Measurements from ENCODE around the gene RTTN.
A peak's percentile ranks its signal among the peaks of the same experiment; 100 is the strongest.
"Not testable (repeated sequence)": the region's sequence is repeated elsewhere in the genome, so short reads cannot be mapped to it uniquely, and the experiment has no call there.

The RTTN gene

DNA sequence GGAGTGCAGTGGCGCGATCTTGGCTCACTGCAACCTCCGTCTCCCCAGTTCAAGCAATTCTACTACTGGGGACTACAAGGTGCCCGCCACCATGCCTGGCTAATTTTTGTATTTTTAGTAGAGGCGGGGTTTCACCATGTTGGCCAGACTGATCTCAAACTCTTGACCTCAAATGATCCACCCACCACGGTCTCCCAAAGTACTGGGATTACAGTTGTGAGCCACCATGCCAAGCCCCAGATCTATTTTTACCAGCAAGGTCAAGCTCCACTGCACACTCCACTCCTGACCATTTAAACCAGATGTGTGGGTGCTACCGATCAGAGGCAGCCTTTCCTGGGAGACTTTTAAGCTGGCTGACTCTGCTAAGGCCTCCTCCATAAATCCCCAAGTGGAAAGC, 190.4 kb downstream of the RTTN start:
- DNase-seq: no peak
- in situ Hi-C loops (cut with MboI; ENCODE audit: low pct_unique_long_range_greater_than_20kb, low sequenced_read_pairs): no loop called here

DNA sequence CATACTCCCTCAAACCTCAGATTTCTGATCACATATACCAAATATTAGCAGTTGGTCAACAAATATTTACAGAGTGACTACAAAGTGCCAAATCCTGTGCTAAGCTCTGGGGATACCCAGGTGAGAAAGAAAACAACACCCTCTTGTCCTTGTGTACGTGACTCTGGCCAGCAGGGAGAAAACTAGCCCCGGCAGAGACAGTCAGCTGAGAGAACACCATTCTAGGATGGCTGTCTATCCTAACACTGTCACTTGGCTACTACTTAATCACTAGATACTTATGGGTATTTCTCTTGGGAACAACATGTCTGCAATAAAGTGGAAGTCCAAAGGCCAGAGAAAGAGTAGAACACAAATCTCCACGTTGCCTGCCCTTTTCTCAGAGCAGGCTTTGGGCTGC, 199.9 kb downstream of the RTTN start:
- no peak for DNase-seq
- in situ Hi-C loops (cut with MboI; ENCODE audit: low pct_unique_long_range_greater_than_20kb, low sequenced_read_pairs): no loop called here

DNA sequence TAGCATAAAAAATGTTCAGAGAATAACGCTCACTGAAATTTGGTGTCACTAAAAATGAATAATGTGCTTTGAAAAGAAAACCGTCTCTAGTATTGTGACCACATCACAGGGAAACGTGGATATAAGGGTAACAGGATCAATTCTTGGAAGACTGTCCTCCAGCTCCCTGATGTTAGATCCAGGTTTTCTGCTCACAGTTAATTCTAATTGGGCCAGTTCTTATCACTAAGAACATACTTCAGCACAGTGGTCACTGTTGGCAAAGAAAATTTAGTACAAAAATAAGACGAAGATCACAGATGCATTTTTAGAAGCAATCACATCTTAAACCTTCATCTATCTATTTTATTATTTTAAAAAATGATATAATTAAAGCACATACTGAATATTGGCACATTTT, 200.8 kb downstream of the RTTN start:
- in situ Hi-C loops (cut with MboI; ENCODE audit: low pct_unique_long_range_greater_than_20kb, low sequenced_read_pairs): no loop called here
- DNase-seq: no peak

DNA sequence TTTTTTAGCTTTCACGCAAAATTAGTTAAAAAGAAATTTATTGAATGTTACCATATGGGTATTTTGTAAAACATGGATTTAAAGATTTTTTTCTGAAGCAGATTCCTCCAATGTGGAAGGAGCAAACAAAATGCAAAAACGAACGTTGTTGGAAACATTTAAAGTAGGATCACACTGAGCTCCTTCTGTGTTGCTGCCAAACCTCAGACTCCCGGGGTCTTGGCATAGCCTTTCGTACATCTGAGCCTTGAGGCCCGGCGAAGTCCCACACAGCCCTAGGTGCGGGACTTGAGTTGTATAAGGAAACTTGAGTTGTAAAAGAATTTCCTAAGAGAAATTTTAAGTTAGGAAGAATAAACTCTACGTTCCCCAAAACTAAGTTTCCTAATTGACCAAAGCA, 205.8 kb downstream of the RTTN start:
- no peak for DNase-seq
- in situ Hi-C loops (cut with MboI; ENCODE audit: low pct_unique_long_range_greater_than_20kb, low sequenced_read_pairs): no loop called here

DNA sequence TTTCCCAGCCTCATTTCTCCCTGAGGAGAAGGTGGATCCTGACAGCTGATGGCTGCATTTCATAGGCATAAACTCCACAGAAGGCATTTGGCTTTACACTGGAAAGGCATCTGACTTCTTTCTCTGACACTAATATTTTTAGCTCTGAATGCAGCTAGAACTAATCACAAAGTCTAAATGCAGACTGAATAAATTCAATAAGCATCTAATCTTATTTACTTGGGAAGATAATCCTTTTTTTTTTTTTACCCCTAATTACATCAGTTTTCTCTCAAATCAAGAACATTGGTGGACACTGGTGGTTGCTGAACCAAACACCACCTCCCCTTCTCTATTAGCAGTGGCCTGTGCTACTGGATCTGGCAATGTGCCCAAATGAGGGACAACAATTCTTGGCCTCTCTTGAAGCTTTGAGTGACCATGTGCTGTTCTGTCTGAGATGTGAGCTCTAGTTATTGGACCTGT, 206.9 kb downstream of the RTTN start:
- in situ Hi-C loops (cut with MboI; ENCODE audit: low pct_unique_long_range_greater_than_20kb, low sequenced_read_pairs): no loop called here
- no peak for DNase-seq

DNA sequence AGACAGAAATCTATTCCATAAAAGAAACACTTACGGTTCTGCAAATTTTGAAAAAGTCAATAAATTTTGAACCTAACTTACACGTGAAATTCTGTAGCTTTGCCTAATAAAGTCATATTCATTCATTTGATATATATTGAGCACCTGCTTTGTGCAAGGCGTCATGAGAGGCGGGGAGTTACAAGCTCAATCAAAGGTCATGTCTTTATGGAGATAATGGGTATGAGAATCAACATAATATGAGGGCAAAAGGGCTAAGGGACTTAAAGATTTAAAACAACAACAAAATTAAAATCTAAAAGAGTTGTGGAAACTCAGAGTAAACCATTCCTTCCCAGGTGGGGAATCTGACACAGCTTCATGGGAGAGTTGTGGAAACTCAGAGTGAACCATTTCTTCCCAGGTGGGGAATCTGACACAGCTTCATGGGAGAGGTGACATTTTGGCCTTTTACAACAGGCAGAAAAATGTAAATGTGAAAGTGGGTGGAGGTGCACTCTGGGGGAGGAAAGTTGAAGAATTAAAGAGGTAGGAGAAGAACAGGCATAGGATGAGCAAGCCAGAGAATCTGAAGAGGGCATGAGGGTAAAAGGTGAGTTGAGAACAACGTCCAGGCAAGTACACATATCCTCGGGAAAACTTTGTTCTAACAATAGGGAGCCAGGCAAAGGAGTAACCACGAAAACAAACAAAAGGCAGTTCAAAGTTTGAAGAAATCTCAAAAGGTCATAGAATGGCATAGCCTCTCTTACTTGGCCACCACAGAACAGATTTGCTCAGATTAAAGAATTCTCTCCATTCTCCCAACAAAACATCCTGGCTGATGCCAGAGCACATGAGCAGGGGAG, 208.3 kb downstream of the RTTN start:
- in situ Hi-C loops (cut with MboI; ENCODE audit: low pct_unique_long_range_greater_than_20kb, low sequenced_read_pairs): no loop called here
- DNase-seq: no peak

DNA sequence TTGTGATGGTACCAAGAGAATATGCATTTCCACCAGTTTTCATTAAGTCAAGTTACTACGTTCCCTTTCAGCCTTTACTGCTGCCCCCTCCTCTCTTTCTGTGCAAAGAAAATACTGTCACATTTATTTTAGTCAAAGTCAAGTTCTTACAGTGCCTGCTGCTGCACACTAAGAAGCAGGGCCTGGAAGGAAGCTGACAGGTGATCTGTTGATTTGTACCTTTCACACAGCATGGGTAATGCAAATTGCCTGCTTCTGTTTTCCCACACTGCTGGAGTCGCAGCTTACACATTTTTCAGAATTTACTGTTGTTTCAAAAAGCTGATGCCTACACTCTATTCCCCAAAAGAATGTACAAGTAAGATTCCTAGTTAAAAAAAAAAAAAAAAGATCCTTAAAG, 209.1 kb downstream of the RTTN start:
- in situ Hi-C loops (cut with MboI; ENCODE audit: low pct_unique_long_range_greater_than_20kb, low sequenced_read_pairs): no loop called here
- no peak for DNase-seq

DNA sequence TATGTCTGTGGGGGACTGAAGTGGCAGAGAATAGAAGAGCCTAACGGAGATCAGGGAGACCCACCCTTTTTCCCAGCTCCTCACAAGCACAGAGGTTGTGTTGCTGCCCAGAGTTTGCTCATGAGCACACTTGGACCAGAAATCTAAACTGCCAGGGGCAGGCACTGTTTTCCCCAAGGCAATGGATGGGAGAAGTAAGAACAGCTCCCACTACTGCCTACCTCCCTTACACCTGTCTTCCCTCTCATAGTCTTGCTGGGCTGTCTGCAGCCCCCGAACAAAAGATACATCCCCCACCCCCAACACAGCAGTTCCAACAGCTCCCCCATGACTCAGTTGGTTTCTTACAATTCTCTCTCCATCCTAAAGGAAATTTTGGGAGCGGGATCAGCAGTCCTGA, 209.7 kb downstream of the RTTN start:
- in situ Hi-C loops (cut with MboI; ENCODE audit: low pct_unique_long_range_greater_than_20kb, low sequenced_read_pairs): no loop called here
- DNase-seq: no peak

DNA sequence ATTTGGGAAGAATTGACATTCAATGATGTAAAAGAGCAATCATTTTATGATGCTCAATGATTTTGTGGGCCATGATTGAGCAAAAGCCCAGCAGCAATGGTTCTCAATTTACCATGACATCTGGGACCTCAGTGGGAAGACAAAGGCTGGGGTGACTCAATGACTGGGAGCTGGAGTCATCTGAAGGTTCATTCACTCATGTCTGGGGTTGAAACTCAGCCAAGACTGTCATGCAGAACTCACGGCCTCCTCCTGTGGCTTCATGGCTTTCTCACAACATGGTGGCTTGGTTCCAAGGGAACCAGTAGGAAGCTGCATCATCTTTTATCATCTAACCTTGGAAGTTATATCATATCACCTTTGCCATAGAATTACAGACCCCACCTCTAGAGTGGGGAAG, 212.7 kb downstream of the RTTN start:
- DNase-seq: no peak

DNA sequence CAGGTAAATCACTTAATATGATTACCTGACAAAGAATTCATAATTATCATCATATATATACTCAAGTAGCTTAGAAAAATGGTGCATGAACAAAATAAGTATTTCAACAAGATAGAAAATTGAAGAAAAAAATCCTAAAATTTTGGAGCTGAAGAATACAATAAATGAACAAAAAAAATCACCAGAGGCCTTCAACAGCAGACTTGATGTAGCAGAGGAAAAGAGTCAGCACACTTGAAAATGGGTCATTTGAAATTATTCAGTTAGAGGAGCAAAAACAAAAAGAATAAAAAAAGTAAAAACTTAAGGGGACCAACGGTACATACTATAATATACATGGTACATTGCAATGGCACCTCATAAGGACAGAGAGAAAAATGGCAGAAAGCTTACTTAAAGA, 217.6 kb downstream of the RTTN start:
- no peak for DNase-seq
- in situ Hi-C loops (cut with MboI; ENCODE audit: low pct_unique_long_range_greater_than_20kb, low sequenced_read_pairs): no loop called here

More for the DNA sequence above, 212.7 kb downstream of the RTTN start:
- in situ Hi-C loops (cut with MboI; ENCODE audit: low pct_unique_long_range_greater_than_20kb, low sequenced_read_pairs): no loop called here

DNA sequence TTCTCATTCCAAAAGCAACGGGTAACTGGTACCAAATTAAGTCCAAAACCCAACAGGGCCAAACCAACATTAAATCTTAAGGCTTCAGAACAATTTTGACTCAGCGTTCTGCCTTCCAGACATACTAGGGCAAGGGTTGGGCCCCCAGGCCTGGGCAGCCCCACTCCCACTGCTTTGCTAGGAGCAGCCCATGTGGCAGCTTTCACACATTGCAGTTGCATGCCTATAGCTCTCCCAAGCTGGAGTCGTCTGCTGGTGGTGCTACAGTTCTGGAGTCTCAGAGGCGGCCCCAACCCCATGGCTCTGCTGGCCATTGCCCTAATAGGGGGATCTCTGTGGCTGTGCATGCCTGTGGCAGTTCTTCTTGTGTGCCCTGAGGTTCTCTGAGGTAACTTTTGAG, 220.2 kb downstream of the RTTN start:
- in situ Hi-C loops (cut with MboI; ENCODE audit: low pct_unique_long_range_greater_than_20kb, low sequenced_read_pairs): no loop called here
- no peak for DNase-seq

DNA sequence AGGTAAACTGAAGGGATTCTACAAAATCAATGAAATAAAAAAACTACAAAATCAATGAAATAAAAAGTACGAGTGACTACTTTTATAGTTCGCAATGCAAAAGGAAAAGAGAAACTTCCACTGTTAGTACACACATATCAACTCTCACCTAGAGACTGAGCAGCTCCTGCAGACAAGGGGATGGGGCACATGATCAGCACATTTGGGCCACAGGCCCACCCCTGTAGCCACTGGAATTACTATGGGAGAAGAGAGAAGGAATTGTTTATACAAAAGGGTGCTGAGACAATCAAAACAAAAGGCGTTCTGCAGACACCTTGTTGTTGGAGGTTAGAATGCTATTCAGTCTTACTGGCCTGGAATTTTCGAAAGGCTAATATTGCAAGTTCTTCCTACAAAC, 223.1 kb downstream of the RTTN start:
- DNase-seq: no peak
- in situ Hi-C loops (cut with MboI; ENCODE audit: low pct_unique_long_range_greater_than_20kb, low sequenced_read_pairs): no loop called here

DNA sequence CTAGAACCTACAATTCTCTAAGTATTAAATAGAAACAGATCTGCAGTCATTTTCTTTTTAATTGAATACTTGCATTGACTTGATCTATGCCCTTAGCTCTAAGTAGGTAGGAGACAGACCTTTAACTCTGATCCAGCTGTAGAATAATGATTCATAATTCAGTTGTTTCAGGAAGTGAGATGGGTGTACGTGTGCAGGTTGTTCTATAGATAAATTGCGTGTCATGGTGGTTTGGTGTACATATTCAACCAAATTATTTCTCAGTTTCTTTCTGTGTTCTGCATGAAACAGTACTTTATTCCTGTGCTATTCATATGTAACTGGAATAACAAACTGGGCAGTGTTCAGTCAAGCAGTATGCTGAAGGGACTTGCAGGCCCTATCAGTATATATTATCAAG, 223.5 kb downstream of the RTTN start:
- in situ Hi-C loops (cut with MboI; ENCODE audit: low pct_unique_long_range_greater_than_20kb, low sequenced_read_pairs): no loop called here
- no peak for DNase-seq

DNA sequence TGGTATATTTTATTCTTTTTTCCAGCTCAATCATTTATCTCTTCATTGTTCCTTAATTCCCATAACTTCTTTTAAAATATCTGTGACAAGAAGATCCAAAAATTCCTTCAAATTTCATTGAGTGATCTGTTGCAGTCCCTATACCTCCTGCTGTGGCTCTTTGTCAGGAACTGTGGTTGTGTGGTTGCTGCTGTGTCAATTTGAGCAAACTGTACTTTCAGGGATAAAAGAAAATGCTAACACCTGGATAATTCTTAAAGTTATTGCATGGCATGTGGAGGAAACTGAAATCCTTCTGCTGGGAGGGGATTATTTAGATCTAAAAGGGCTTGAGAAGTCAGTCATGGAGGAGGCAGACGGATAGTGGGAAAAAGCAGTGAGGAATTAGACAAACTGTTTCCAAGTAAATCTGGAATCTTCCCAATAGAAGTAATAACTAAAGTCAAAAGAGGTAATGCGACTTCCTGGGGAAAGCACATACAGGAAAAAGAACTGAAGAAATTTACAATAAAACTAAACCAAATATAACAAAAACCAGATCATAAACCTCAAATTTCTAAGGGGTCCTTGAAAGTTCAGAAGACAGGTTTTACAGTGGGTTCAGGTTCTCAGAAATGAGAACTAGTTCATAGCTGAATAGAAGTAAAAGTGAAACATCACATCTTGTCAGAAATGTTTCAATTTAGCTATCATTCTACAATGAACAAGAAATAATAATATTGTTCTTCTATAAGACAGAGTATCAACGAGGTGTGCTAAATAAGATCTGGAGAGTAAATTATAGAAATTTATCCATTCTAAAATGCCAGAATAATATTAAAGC, 224.3 kb downstream of the RTTN start:
- DNase-seq: no peak
- in situ Hi-C loops (cut with MboI; ENCODE audit: low pct_unique_long_range_greater_than_20kb, low sequenced_read_pairs): no loop called here

DNA sequence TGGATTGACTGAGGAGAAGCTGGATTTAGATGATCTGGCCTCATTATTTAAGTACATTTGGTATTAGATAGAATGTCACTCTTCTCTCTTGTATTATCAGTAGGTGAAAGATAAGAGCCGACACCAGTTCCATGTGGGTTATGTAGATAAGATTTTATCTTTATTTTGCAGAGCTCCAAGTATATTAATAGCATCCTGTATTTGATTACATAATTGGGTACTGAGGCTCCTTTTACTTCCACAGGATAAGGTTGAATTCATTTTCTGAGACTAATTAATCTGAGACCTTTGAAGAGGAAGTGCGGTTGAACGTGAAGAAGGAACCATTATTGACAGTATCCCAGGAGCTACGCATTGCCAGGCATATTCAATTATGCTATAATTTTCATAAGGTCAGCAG, 225.0 kb downstream of the RTTN start:
- in situ Hi-C loops (cut with MboI; ENCODE audit: low pct_unique_long_range_greater_than_20kb, low sequenced_read_pairs): no loop called here
- peak; percentile 71 for DNase-seq

DNA sequence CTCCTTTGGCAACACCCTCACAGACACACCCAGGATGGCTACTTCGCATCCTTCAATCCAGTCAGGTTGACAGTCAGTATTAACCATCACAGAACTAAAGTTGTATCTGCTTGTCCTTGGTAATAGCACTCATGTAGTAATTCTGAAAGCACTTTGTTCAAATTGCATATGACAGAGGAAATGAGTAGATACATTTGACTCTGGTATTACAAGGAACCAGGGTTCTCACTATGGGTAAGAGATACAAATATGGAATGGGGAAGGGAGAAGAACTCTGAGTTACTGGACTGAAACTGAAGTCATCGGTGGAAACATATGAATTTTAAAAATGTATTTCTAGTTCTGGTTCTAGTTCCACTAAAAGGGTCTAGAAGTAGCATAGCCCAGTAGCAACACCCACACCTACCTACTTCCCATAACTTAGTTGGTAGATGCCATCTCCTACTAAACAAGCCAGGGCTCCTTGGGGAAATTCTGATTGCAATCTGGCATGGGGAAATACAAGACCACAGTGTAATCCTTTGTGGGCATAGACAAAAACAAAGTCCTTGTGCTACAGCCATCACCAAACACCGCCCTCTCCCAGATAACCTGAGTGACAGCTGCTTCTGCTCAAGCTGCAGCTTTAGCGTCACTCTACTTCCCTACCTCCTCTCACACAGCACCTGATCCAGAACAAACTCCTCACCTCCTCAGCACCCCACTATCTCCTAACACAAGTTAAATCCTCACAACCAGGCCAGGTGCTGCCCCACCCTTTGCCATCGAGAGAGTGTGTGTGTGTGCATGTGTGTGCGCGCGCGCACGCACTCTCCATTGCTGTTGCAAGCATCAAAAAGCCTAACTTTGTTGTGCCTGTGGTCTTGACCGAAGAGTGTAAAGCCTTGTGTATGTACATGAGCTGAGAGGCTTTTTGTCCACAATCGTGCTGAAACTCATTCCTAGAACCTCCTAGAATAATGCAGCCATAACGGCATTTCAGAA, 226.5 kb downstream of the RTTN start:
- DNase-seq: no peak
- in situ Hi-C loops (cut with MboI; ENCODE audit: low pct_unique_long_range_greater_than_20kb, low sequenced_read_pairs): no loop called here

DNA sequence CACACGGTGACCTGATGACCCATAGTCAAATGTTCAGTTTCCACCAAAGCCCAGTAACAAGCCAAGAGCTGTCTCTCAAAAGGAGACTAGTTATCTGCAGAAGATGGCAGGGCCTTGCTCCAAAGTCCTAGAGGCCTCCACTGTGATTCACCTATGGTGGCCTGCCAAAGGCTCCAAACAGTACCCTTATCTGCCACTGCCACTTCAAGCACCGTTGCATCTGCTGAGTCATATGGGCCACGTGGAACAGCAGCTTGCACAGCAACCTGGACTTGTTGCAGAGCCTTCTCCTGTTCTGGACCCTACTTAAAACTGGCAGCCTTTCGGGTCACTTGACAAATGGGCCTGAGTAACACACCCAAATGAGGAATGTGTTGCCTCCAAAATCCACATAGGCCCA, 230.2 kb downstream of the RTTN start:
- in situ Hi-C loops (cut with MboI; ENCODE audit: low pct_unique_long_range_greater_than_20kb, low sequenced_read_pairs); DNase-seq: not testable (repeated sequence)

DNA sequence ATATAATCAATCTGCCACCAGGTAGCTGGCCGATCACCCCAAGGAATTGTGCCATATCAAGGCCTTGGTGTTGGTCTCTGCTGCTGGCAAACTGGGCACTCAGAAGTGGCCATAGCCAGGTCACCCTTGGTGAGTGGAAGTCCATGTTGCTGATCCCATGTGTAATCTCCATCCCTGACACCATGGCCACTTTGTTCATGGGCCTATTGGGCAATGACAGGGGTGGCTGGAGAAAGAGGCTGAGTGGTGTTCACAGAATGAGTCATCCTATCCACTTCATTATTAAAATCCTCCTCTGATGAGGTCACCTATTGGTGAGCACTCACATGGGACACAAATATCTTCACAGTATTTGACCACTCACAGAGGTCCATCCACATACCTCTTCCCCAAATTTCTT, 231.1 kb downstream of the RTTN start:
- in situ Hi-C loops (cut with MboI; ENCODE audit: low pct_unique_long_range_greater_than_20kb, low sequenced_read_pairs): no loop called here
- no peak for DNase-seq

DNA sequence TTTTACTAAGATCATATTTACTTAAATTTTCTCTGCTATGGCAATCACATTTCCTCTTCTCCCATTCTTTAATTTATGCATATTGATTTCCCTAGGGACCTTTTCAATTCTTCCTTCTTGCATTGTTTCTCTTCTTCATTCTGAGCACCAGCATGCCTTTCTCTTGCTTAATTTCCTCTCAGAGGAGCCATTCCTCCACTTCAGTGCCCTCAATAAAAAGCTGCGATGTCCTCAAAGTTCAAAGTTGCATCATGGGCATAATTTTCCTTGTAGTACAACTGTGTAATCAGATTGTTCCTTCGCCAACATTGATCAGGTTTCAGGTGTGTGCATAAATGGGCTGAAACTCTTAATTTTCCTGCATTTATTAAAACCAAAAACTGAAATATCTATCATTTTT, 236.0 kb downstream of the RTTN start:
- in situ Hi-C loops (cut with MboI; ENCODE audit: low pct_unique_long_range_greater_than_20kb, low sequenced_read_pairs): no loop called here
- no peak for DNase-seq
